HCT116 (cell line): Measurements from ENCODE around the gene MYRF. TPM values are rescaled to one million over a fixed set of nuclear protein-coding genes. Genes with fewer than 3 reads are reported as not detected.
A peak's percentile ranks its signal among the peaks of the same experiment; 100 is the strongest.

Source experiments
- ATAC-seq: fragments of 200-7000 bp; cut with Tn5 transposase; 2 replicates; pipeline ENCODE4 v1.9.1; 2020; ENCODE audit warnings: mild to moderate bottlenecking, moderate library complexity
- BruUV-seq: library from RNA; stranded (reverse); fragments of 400-500 nt; replicated peaks from 2 replicates; lab custom pipeline; 2021; lab: Mats Ljungman, UMichigan
- CTCF ChIA-PET: fragments of 300-600 bp; sonication (Branson Sonifier 250); formaldehyde crosslinking; loops from one replicate; lab custom pipeline; 2021; ENCODE audit warnings: antibody characterized with exemption; lab: Charles Lee
- POLR2A ChIA-PET: fragments of 300-600, 350-600 bp; sonication (Branson Sonifier 250); formaldehyde crosslinking; loops from one replicate; lab custom pipeline; 2021; ENCODE audit warnings: antibody characterized with exemption; lab: Charles Lee
- RAD21 ChIA-PET, 2 experiments: fragments of 300-600 bp; sonication (Branson Sonifier 250); formaldehyde crosslinking; loops; one replicate each; lab custom pipeline; 2023; ENCODE audit warnings: low total read pairs in 2 of 2; ENCODE audit not compliant: uncharacterized antibody in 2 of 2, unreplicated experiment in 2 of 2, low non-redundant PET in 1 of 2; lab: Charles Lee
- DNase-seq: peaks from one replicate; pipeline ENCODE4 v3.0.0-alpha.2; 2010; ENCODE audit warnings: low read depth, low spot score
- H2AFZ ChIP-seq: fragments of 200-600 bp; shearing (Covaris generic), sonication (generic); 2 replicates; pipeline ENCODE4 v1.6.1; 2017; ENCODE audit warnings: low read depth, mixed run types, mixed read lengths, antibody characterized with exemption, low read length; ENCODE audit not compliant: poor library complexity, severe bottlenecking
- H3K27ac ChIP-seq: 2 replicates; pipeline ENCODE4 v1.5.1; 2012; ENCODE audit warnings: low read depth, low read length
- H3K27me3 ChIP-seq: fragments of 200-600 bp; sonication (generic); 2 replicates; pipeline ENCODE4 v1.6.1; 2016; ENCODE audit warnings: mixed run types, low read length, mixed read lengths; ENCODE audit not compliant: insufficient read depth
- H3K36me3 ChIP-seq, 2 experiments: fragments of 200-500 bp in 1 of 2; fragments of 200-600 bp in 1 of 2; sonication (Bioruptor generic) in 1 of 2; sonication (generic) in 1 of 2; 2 replicates each; pipeline versions ENCODE4 v1.5.1 to v1.6.1; 2014 to 2016; ENCODE audit warnings: low read length in 2 of 2, inconsistent platforms in 1 of 2, mixed read lengths in 1 of 2, mixed run types in 1 of 2; ENCODE audit not compliant: insufficient read depth in 2 of 2, control insufficient read depth in 1 of 2
- H3K4me1 ChIP-seq, 2 experiments: fragments of 200-600 bp in 1 of 2; sonication (generic) in 1 of 2; 2 replicates each; pipeline versions ENCODE4 v1.5.1 to v1.6.1; 2012 to 2017; ENCODE audit warnings: low read length in 2 of 2, inconsistent platforms in 1 of 2, mild to moderate bottlenecking in 1 of 2, mixed read lengths in 1 of 2, mixed run types in 1 of 2, moderate library complexity in 1 of 2; ENCODE audit not compliant: insufficient read depth in 2 of 2, control insufficient read depth in 1 of 2
- H3K4me2 ChIP-seq: fragments of 200-600 bp; sonication (generic); 2 replicates; pipeline ENCODE4 v1.6.1; 2017; ENCODE audit warnings: mixed run types, low read length, mixed read lengths
- H3K4me3 ChIP-seq, 2 experiments: fragments of 200-600 bp in 1 of 2; sonication (generic) in 1 of 2; replicated peaks in 1 of 2; 2 replicates each; pipeline ENCODE4 v1.5.1; 2011 to 2016; ENCODE audit warnings: low read length in 2 of 2, control low read depth in 1 of 2, low read depth in 1 of 2, mild to moderate bottlenecking in 1 of 2, mixed read lengths in 1 of 2, mixed run types in 1 of 2
- H3K79me2 ChIP-seq: fragments of 200-600 bp; sonication (generic); 2 replicates; pipeline ENCODE4 v1.6.1; 2017; ENCODE audit warnings: mild to moderate bottlenecking, mixed run types, low read length, moderate library complexity, mixed read lengths; ENCODE audit not compliant: insufficient read depth
- H3K9ac ChIP-seq: fragments of 200-600 bp; sonication (generic); 2 replicates; pipeline ENCODE4 v1.6.1; 2016; ENCODE audit warnings: low read length, mixed read lengths
- H3K9me2 ChIP-seq: fragments of 200-600 bp; sonication (generic), shearing (Covaris generic); 2 replicates; pipeline ENCODE4 v1.6.1; 2017; ENCODE audit warnings: mixed run types, mild to moderate bottlenecking, moderate library complexity; ENCODE audit not compliant: insufficient read depth
- H3K9me3 ChIP-seq, 2 experiments: fragments of 200-500 bp in 1 of 2; fragments of 200-600 bp in 1 of 2; sonication (Bioruptor generic) in 1 of 2; sonication (generic) in 1 of 2; 2 replicates each; pipeline ENCODE4 v1.6.1; 2014 to 2017; ENCODE audit warnings: low read length in 2 of 2, mixed read lengths in 2 of 2, inconsistent platforms in 1 of 2, low read depth in 1 of 2, mild to moderate bottlenecking in 1 of 2, mixed run types in 1 of 2, moderate library complexity in 1 of 2; ENCODE audit not compliant: control insufficient read depth in 1 of 2, insufficient read depth in 1 of 2
- H4K20me1 ChIP-seq: fragments of 200-600 bp; sonication (generic), shearing (Covaris generic); 2 replicates; pipeline ENCODE4 v1.6.1; 2017; ENCODE audit warnings: mixed run types, mild to moderate bottlenecking, moderate library complexity; ENCODE audit not compliant: insufficient read depth
- ATF3 ChIP-seq: IDR thresholded peaks from 2 replicates; pipeline ENCODE4 v1.6.1; 2012
- CTCF ChIP-seq, 3 experiments: fragments of 200-600 bp in 1 of 3; sonication (generic) in 1 of 3; IDR thresholded peaks in 2 of 3; conservative IDR thresholded peaks in 1 of 3; 2 replicates each; pipeline ENCODE4 v1.5.1; 2012 to 2017; ENCODE audit warnings: low read depth in 2 of 3, low read length in 2 of 3, antibody characterized with exemption in 1 of 3, borderline replicate concordance in 1 of 3, control low read depth in 1 of 3, mild to moderate bottlenecking in 1 of 3, mixed read lengths in 1 of 3, mixed run types in 1 of 3, moderate library complexity in 1 of 3; ENCODE audit not compliant: insufficient read depth in 1 of 3
- ELF1 ChIP-seq: IDR thresholded peaks from 2 replicates; pipeline ENCODE4 v1.6.1; 2012; ENCODE audit warnings: low read depth, borderline replicate concordance
- EZH2phosphoT487 ChIP-seq: fragments of 200-600 bp; IDR thresholded peaks from 2 replicates; pipeline ENCODE4 v1.6.1; 2018; ENCODE audit warnings: antibody characterized with exemption, borderline replicate concordance
- FOSL1 ChIP-seq: IDR thresholded peaks from 2 replicates; pipeline ENCODE4 v1.6.1; 2012; ENCODE audit warnings: low read depth
- POLR2AphosphoS5 ChIP-seq: IDR thresholded peaks from 2 replicates; pipeline ENCODE4 v1.6.1; 2011; ENCODE audit warnings: mild to moderate bottlenecking, low read depth, low read length, moderate library complexity
- RAD21 ChIP-seq: IDR thresholded peaks from 2 replicates; pipeline ENCODE4 v1.6.1; 2012; ENCODE audit warnings: low read depth, mild to moderate bottlenecking
- SP1 ChIP-seq: IDR thresholded peaks from 2 replicates; pipeline ENCODE4 v1.6.1; 2012; ENCODE audit warnings: low read depth
- SRF ChIP-seq: IDR thresholded peaks from 2 replicates; pipeline ENCODE4 v1.6.1; 2012; ENCODE audit warnings: low read depth
- YY1 ChIP-seq: IDR thresholded peaks from 2 replicates; pipeline ENCODE4 v1.6.1; 2011; ENCODE audit warnings: low read length, low read depth, moderate library complexity, mild to moderate bottlenecking; ENCODE audit not compliant: insufficient replicate concordance; ENCODE audit errors: extremely low read depth
- ZFX ChIP-seq: fragments of 450-650 bp; IDR thresholded peaks from 2 replicates; pipeline ENCODE4 v1.6.1; 2017
- intact Hi-C: fragments of 100-400 bp; cut with micrococcal nuclease; formaldehyde crosslinking; loops from 2 replicates; pipeline ENCODE4 v1.10.0; 2022
- total RNA-seq: library from RNA; stranded (reverse); gene quantifications from one replicate; pipeline ENCODE4 v1.2.1, GENCODE V29; 2021; ENCODE audit not compliant: unreplicated experiment
- TF ChIP-seq, protein P1 (sequence below): IDR thresholded peaks from 2 replicates; pipeline ENCODE4 v1.6.1; 2012

Gene MYRF
- total RNA-seq, 1 experiment from 2014 or later, result 52.3 TPM

GRCh38 chr11:61737131-61737530 is 15.3 kb upstream of the MYRF start:
- Histone ChIP-seq H2AFZ (no peak overlapping the region), H3K4me2 (no peak overlapping the region)
- TF ChIP-seq, protein P1, sequence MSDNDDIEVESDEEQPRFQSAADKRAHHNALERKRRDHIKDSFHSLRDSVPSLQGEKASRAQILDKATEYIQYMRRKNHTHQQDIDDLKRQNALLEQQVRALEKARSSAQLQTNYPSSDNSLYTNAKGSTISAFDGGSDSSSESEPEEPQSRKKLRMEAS, result no peak
- TF ChIP-seq FOSL1 (no peak), YY1 (no peak), SP1 (no peak), SRF (no peak), CTCF (IDR thresholded peaks at IDR 0.05 in 2 of 3, conservative IDR thresholded peaks at IDR 0.05 in 1 of 3; ENCODE audit: borderline replicate concordance in 1 of 3, insufficient read depth in 1 of 3, low read depth in 2 of 3, low read length in 2 of 3) (no peak), POLR2AphosphoS5 (no peak), ELF1 (no peak), RAD21 (no peak), ATF3 (no peak), ZFX (no peak), EZH2phosphoT487 (no peak)
- TF ChIP-seq, all 23 proteins: peak for 0
- intact Hi-C loops, result no loop called here
- Histone ChIP-seq H3K9me2 (no peaks in the 10 kb centered on the region), H3K27ac (no peak overlapping the region), H4K20me1 (no peaks in the 10 kb centered on the region), H3K79me2 (no peaks in the 10 kb centered on the region), H3K27me3 (no peaks in the 10 kb centered on the region), H3K9me3 (no peaks in the 10 kb centered on the region), H3K4me3 (no peak overlapping the region), H3K36me3 (no peaks in the 10 kb centered on the region), H3K9ac (no peak overlapping the region), H3K4me1 (peaks cover 0 to 7% of the 10 kb centered on the region in 2 experiments; a peak in 2 of 4 replicates)
- ATAC-seq (peak; percentile 18; the same call in 1 of the 2 replicates), DNase-seq (no peak)
- ChIA-PET POLR2A (no interaction called here), CTCF (interaction anchor here (1.9 kb wide), 1 partner anchor 11 kb away, joined by 9 read pairs; no protein-coding TSS in a partner anchor), RAD21 (no interaction called here)
- BruUV-seq, result no TSS peak
